RWPE1 (cell line): ENCODE data around the gene MRPL23.

Experiments used
- CTCF ChIA-PET: fragments of 350-600 bp; sonication (Branson Sonifier 250); formaldehyde crosslinking; extraction: SDS; loops from one replicate; lab custom pipeline; 2021; lab: Yijun Ruan, JAX
- POLR2A ChIA-PET: fragments of 400-600 bp; formaldehyde crosslinking; extraction: SDS; loops from one replicate; lab custom pipeline; 2020; ENCODE audit warnings: antibody characterized with exemption; ENCODE audit not compliant: low non-redundant PET; lab: Yijun Ruan, JAX
- DNase-seq: peaks from one replicate; pipeline ENCODE4 v3.0.0; 2012; ENCODE audit warnings: low spot score
- H3K27ac ChIP-seq: fragments of 450-650 bp; 2 replicates; pipeline ENCODE4 v1.5.1; 2017
- CTCF ChIP-seq: fragments of 450-650 bp; conservative IDR thresholded peaks from 2 replicates; pipeline ENCODE4 v1.5.1; 2017; ENCODE audit warnings: low read depth, mild to moderate bottlenecking

MRPL23 gene

GRCh38 chr11:1917523-1918435, 29.4 kb upstream of the MRPL23 start:
- no peak for DNase-seq
- H3K27ac ChIP-seq = peak overlapping the region; percentile 76
- TF ChIP-seq CTCF = peak; percentile 33
- ChIA-PET POLR2A (no interaction called here), CTCF (interaction anchor here (0.6 to 2.4 kb wide), 5 partner anchors 18 to 83 kb away, joined by 3 to 11 read pairs (median 3); partner anchors contain the start of gene SYT8)

- TF ChIP-seq CTCF = no peak
- ChIA-PET POLR2A (no interaction called here), CTCF (interaction anchor here (0.6 to 2.4 kb wide), 6 partner anchors 17 to 344 kb away, joined by 3 to 25 read pairs (median 5); no protein-coding TSS in a partner anchor)
- no peak for DNase-seq
- peak overlapping the region; percentile 76 for H3K27ac ChIP-seq
These were observed 28.5 kb upstream of the MRPL23 start for GRCh38 chr11:1918436-1919315.

GRCh38 chr11:1919391-1920127, 27.6 kb upstream of the MRPL23 start, which contains the start of gene TNNT3:
Gene TNNT3, plus strand, starts transcription at chr11:1919703. Its CDS starts 3,172 bp downstream, at chr11:1922875.
- DNase-seq = no peak
- POLR2A ChIA-PET = no interaction called here

GRCh38 chr11:1920128-1920908, 26.8 kb upstream of the MRPL23 start:
- no peak for TF ChIP-seq CTCF
- ChIA-PET POLR2A (no interaction called here), CTCF (interaction anchor here (0.5 to 3.3 kb wide), 4 partner anchors 15 to 227 kb away, joined by 4 to 25 read pairs (median 11); no protein-coding TSS in a partner anchor)
- peak overlapping the region; percentile 76 for H3K27ac ChIP-seq
- no peak for DNase-seq

More at GRCh38 chr11:1919391-1920127, 27.6 kb upstream of the MRPL23 start, which contains the start of gene TNNT3:
- no peak for TF ChIP-seq CTCF
- peak within 1 kb of the TSS; percentile 76 for H3K27ac ChIP-seq
- CTCF ChIA-PET = interaction anchor here (0.6 to 1.7 kb wide), 4 partner anchors 16 to 345 kb away, joined by 4 to 25 read pairs (median 5); no protein-coding TSS in a partner anchor

GRCh38 chr11:1920909-1921573, 26.1 kb upstream of the MRPL23 start:
- no peak for TF ChIP-seq CTCF
- CTCF ChIA-PET = interaction anchor here (0.5 to 3.3 kb wide), 6 partner anchors 15 to 268 kb away, joined by 3 to 18 read pairs (median 4); no protein-coding TSS in a partner anchor
- DNase-seq = no peak
- H3K27ac ChIP-seq = peak overlapping the region; percentile 77
- POLR2A ChIA-PET = no interaction called here
